K562 (cell line): Measurements from ENCODE around the gene IKBKG. TPM values are rescaled to one million over a fixed set of nuclear protein-coding genes. Genes with fewer than 3 reads are reported as not detected.

Source experiments
- CCNT2 ChIP-seq: IDR thresholded peaks from 2 replicates; pipeline ENCODE4 v1.6.1; 2011; ENCODE audit warnings: borderline replicate concordance, low read depth, mild to moderate bottlenecking, moderate library complexity, mixed read lengths, low read length; ENCODE audit not compliant: insufficient read length; ENCODE audit errors: extremely low read depth
- DPF2 ChIP-seq: fragments of 450-650 bp; IDR thresholded peaks from 2 replicates; pipeline ENCODE4 v1.6.1; 2016
- GATAD2A ChIP-seq: fragments of 450-650 bp; IDR thresholded peaks from 2 replicates; pipeline ENCODE4 v1.6.1; 2017
- HMG20B ChIP-seq: fragments of 250-450 bp; sonication (Bioruptor Pico); IDR thresholded peaks from 2 replicates; pipeline ENCODE4 v1.5.0; 2021; ENCODE audit warnings: mild to moderate bottlenecking
- HOXB6 ChIP-seq: fragments of 250-450 bp; sonication (Bioruptor Pico); IDR thresholded peaks from 2 replicates; pipeline ENCODE4 v1.5.1; 2022; ENCODE audit warnings: mild to moderate bottlenecking, borderline replicate concordance
- HSF4 ChIP-seq: fragments of 250-450 bp; sonication (Bioruptor Pico); IDR thresholded peaks from 2 replicates; pipeline ENCODE4 v2.1.2; 2022; ENCODE audit warnings: mild to moderate bottlenecking, moderate library complexity, borderline replicate concordance
- MCM2 ChIP-seq: fragments of 450-650 bp; IDR thresholded peaks from 2 replicates; pipeline ENCODE4 v1.6.1; 2017; ENCODE audit warnings: low read depth, mild to moderate bottlenecking
- MEF2A ChIP-seq: IDR thresholded peaks from 2 replicates; pipeline ENCODE4 v1.6.1; 2011; ENCODE audit warnings: low read depth, mild to moderate bottlenecking, low read length, moderate library complexity; ENCODE audit not compliant: control insufficient read depth
- NFRKB ChIP-seq: fragments of 450-650 bp; IDR thresholded peaks from 2 replicates; pipeline ENCODE4 v1.6.1; 2016; ENCODE audit warnings: low read depth
- PHTF2 ChIP-seq: fragments of 250-450 bp; sonication (Bioruptor Pico); IDR thresholded peaks from 2 replicates; pipeline ENCODE4 v1.5.0; 2021; ENCODE audit warnings: mild to moderate bottlenecking
- ZC3H4 ChIP-seq: sonication (generic); formaldehyde crosslinking; IDR thresholded peaks from 2 replicates; pipeline ENCODE4 v1.9.0; 2021; ENCODE audit warnings: missing genetic modification reagents, borderline replicate concordance
- ZFP91 ChIP-seq: sonication (generic); formaldehyde crosslinking; IDR thresholded peaks from 2 replicates; pipeline ENCODE4 v1.8.0; 2022; ENCODE audit warnings: mild to moderate bottlenecking, missing genetic modification reagents
- ZMIZ1 ChIP-seq, 2 experiments: fragments of 150-350 bp in 1 of 2; IDR thresholded peaks; 2 replicates each; pipeline ENCODE4 v1.6.1; 2012 to 2016; ENCODE audit warnings: low read depth in 2 of 2, low read length in 2 of 2, mild to moderate bottlenecking in 1 of 2, moderate library complexity in 1 of 2
- ZNF431 ChIP-seq: sonication (generic); formaldehyde crosslinking; IDR thresholded peaks from 2 replicates; pipeline ENCODE4 v1.8.0; 2022; ENCODE audit warnings: mild to moderate bottlenecking, missing genetic modification reagents
- ZNF592 ChIP-seq: fragments of 450-650 bp; IDR thresholded peaks from 2 replicates; pipeline ENCODE4 v1.6.1; 2017; ENCODE audit warnings: antibody characterized with exemption, mild to moderate bottlenecking
- ZNF644 ChIP-seq: fragments of 200-800 bp; sonication (Bioruptor generic); IDR thresholded peaks from 2 replicates; pipeline ENCODE4 v1.6.1; 2016; ENCODE audit warnings: low read depth, missing genetic modification characterization, missing compliant biosample characterization
- ZNF77 ChIP-seq: fragments of 250-450 bp; sonication (Bioruptor Pico); IDR thresholded peaks from 2 replicates; pipeline ENCODE4 v1.5.0; 2020
- ZZZ3 ChIP-seq: fragments of 450-650 bp; IDR thresholded peaks from 2 replicates; pipeline ENCODE4 v1.6.1; 2016; ENCODE audit warnings: antibody characterized with exemption, mild to moderate bottlenecking, moderate library complexity
- polyA plus RNA-seq, 8 experiments: library from polyadenylated mRNA; depleted of rRNA in 4 of 8; stranded (reverse) in 5 of 8; unstranded in 3 of 8; fragments of >200 nt; fragmentation: Nextera tagmentation in 2 of 8; fragmentation: Illumina TruSeq in 1 of 8; extraction: Ambion mirVana in 2 of 8; extraction: Trizol in 1 of 8; gene quantifications; 2 replicates each; pipeline versions ENCODE4 v1.2.1 to v1.2.3, GENCODE V29; 2011 to 2014; ENCODE audit warnings: inconsistent platforms in 1 of 8, missing spikeins in 1 of 8
- total RNA-seq, 7 experiments: library from RNA; depleted of rRNA in 6 of 7; stranded (reverse); fragments of >200 nt in 6 of 7; fragmentation: Illumina TruSeq in 2 of 7; extraction: Trizol in 2 of 7; gene quantifications; 2 replicates each; pipeline versions ENCODE4 v1.2.1 to v1.2.3, GENCODE V29; 2011 to 2021; ENCODE audit warnings: low replicate concordance in 1 of 7

Gene IKBKG
- total and polyA plus RNA-seq, 9 of the 15 experiments (the other 6 are each of a cell fraction or from before 2014, with no cell fraction given) = 0.68 to 60.0 (median 21.9) TPM

GRCh38 chrX:154534526-154535322 is 12.7 kb upstream of the IKBKG start (continued):
- TF ChIP-seq ZNF592 (peak; percentile 54; the same call in 1 of the 2 replicates), PHTF2 (CRISPR knock-in tag) (no peak), HSF4 (CRISPR knock-in tag) (no peak), MCM2 (no peak), ZZZ3 (no peak), ZMIZ1 (IDR thresholded peaks at IDR 0.05; ENCODE audit: low read depth in 2 of 2, low read length in 2 of 2) (0 out of 4 replicates have a peak, but pooled peaks of 1 of the 2 experiments have one; percentile 44), MEF2A (no peak), HOXB6 (CRISPR knock-in tag) (no peak), ZNF644 (tag) (no peak), ZNF77 (CRISPR knock-in tag) (no peak), DPF2 (no peak), CCNT2 (no peak), ZC3H4 (CRISPR knock-in tag) (no peak), ZNF431 (CRISPR knock-in tag) (no peak), GATAD2A (no peak), NFRKB (no peak), HMG20B (CRISPR knock-in tag) (no peak), ZFP91 (CRISPR knock-in tag) (no peak)
